ENCODE measurements around the gene MYADML2.
A peak's percentile ranks its signal among the peaks of the same experiment; 100 is the strongest.
"Not testable (repeated sequence)": the region's sequence is repeated elsewhere in the genome, so short reads cannot be mapped to it uniquely, and the experiment has no call there.

The MYADML2 gene

DNA sequence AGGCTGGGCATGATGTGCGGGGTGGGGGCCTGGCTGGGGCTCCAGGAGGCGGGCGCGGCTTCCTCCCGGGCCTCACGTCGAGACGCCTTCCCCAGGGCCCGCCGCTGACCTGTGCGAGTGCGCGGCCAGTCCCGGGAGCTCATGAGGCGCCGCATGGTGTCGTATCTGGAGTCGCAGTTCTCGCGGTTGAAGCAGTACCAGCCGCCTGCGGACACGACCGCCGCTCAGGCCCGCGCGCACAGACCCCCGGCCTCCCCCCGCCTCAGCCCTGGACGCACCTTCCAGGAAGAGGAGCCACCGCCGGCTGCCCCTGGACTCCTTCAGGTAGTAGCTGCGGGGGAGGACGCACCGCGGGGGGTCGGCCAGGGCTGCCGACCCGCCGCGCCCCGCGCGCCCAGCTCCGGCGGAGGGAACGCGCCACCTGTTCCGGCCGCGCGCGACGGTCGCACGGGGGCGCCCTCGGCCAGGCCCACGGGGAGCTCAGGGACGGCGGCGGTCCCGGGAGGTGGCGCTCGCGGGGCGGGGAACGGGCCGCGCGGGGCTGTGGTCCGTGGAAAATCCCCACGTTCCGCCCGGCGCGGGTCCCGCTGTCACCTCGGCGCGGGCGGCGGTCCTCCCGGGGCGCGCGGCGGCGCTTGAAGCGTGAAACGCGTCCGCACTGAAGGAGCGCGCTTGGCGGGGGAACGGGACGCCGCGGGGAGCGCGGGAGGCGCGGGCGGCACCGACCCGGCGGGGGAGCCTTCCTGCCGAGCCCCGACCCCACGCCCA is 12.5 kb upstream of the MYADML2 start:
- DNase-seq (ENCODE audit: low read depth in 4 of 4, low spot score in 1 of 4), result peak; percentile 49 to 69 (median 60)

DNA sequence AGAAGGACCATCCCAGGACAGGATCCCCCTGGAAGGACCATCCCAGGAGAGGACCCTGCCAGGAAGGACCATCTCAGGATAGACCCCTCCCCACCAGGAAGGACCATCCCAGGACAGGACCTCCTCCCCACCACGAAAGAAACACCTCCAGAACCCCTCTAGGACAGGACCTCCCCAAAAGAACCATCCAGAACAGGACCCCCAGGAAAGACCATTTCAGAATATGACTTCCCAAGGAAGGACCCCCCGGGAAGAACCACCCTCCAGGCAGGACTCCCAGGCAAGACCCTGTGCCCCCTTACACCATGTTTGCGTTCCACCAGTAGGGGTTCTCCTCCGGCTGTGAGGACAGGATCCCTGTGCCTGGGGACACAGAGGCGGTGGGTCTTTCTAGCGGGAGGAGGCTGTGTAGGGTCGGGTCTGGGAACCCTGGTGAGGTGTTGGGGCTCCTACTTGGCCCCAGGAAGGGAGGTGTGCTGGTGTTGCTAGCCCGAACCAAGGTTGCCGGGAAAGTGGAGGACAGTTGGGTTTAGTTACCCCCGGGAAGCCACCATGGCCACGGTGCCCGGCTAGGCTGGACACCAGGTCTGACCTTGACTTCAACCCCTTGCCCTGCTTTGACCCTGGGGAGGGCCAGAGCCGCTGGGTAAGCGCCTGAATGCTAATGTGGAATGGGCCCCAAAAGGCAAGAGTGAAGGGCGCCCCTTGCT is 11.8 kb upstream of the MYADML2 start:
- DNase-seq (ENCODE audit: low read depth in 4 of 4, low spot score in 1 of 4), result no peak

DNA sequence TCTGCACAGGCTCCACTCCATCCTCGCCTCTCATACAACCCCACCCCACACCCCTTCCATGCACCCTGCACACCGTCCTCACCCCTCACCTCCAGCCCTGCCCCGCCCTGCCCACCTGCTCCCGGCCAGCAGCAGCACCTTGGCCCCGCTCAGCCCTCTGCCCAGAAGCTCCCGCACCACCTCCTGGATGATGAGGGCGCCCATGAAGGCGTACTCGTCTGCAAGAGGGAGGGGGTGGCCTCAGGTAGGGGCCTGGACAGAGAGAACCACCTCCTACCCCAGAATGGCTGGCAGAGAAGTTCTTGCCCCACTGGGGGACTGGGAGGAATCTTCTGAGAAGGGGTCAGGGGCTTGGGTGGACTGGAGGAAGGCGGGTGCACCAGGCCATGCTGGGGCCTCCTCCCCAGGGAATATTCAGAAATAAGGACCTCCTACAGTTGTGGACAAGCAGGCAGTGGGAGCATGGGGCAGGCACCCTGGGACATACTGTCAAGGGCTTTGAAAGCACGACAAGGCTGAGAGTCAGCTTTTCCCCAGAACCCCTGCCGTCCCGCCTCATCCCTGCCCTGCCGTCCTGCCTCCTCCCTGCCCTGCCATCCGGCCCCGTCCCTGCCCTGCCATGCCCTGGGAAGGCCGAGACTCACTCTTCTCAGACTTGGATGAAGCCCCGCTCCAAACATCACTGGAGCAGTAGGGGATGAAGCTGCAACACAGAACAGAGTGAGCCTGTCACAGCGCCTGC is 10.8 kb upstream of the MYADML2 start:
- no peak for DNase-seq (ENCODE audit: low read depth in 4 of 4, low spot score in 1 of 4)

DNA sequence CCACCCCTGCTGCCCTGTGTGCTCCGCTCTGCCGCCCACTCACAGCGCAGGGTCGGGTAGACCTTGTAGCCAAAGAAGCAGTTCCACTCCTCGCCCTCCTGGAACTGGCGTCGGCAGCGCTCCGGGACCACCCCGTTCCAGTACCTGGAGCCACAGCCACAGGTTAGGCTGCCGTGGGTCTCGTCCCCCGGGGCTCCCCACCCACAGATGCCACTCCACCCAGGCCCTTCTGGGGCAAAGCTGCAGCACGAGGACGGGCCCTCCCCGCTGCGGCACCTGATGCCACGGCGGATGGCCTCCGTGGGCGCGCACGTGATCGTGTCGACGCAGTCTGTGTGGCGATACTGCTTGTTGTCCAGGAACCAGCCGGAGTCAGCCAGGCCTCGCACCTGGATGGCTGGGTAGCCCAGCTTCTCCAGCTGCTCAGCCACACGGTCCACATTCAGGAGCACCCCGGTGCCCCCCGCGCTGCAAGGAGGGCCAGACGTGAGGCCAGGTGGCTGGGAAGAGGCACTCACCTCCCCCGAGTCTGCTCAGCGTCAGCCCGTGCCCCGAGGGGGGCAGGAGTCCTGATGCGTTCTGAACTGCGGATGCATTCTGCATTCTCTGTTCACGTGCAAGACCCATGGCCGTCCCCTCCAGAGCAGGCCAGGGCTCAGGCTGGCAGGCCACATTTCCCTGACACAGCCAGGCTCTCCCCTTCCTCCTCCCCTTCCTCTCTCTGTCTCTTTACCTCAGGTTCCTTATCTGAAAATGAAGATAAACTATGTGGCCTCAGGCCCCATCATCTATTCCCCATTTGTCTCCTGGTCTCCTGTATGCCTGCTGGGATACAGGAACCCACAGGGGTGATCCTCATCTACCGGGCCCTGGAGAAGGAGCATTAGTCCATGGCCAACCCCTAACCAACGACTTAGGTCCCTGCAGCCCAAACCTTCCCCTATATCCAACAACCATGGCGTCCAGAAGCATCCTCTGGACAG is 9.9 kb upstream of the MYADML2 start:
- DNase-seq (ENCODE audit: low read depth in 4 of 4, low spot score in 1 of 4), result no peak

DNA sequence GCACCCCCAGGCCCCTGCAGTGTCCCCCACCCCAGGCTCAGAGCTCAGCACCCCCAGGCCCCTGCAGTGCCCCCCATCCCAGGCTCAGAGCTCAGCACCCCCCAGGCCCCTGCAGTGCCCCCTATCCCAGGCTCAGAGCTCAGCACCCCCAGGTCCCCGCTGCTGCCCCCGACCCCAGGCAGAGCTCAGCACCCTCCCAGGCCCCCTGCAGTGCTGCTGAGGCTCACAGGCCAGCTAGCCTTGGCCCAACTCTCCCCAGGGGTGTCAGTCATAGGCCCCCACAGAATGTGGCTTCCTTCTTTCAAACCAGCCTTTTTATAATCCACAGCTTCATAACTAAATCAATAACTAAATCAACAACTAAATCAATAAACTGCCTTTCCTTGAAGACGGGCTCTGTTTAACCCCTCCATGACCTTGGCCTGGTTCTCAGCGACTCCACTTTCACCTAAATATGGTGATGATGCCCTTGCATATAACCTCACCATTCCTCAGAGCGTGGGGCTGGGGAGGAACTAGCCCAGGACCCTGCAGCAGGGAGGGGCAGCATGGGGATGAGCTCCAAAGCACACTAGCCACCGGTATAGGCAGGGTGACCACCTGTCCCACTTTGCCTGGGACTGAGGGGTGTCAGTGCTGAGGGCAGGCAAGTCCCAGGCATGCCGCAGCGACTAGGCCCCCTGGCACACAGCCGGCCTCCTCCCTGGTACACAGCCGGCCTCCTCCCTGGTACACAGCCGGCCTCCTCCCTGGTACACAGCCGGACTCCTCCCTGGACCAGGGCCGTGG is 8.9 kb upstream of the MYADML2 start:
- DNase-seq (ENCODE audit: low read depth in 4 of 4, low spot score in 1 of 4), result no peak

GRCh38 chr17:81955058-81955681 is 8.1 kb upstream of the MYADML2 start:
- no peak for DNase-seq (ENCODE audit: low read depth in 4 of 4, low spot score in 1 of 4)

DNA sequence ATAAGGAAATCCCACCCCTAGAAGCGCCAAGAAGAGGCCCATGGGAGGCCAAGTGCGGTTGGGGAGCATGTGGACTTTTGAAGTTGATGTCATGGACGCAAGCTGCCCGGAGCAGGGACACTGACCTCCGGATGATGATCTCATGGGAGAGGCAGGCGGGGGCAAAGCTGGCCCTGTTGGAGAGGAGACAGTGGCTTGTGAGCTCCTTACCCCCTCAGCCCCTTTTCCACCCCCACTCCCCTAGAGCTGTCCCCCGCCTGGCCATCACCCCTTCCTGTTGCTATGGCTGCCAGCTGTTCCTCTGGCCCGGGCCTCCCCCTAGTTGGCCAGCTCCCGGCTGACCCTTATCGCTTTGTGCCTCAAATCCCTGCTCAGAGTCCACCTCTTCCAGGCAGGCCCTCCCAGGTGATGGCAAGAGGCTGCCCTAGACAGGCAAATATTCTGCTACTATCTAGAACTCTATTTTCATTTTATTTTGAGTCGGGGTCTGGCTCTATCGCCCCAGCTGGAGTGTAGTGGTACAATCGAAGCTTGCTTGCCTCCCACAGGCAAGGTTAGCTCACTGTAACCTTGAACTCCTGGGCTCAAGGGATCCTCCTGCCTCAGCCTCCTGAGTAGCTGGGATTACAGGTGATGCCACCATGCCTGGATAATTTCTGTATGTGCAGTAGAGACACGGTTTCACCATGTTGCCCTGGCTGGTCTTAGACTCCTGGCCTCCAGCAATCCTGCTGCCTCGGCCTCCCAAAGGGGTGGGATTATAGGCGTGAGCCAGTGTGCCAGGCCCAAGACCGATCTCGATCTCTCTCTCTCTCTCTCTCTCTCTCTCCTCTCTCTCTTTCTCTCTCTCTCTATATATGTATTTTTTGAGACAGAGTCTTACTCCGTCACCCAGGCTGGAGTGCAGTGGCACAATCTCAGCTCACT is 7.4 kb upstream of the MYADML2 start:
- no peak for DNase-seq (ENCODE audit: low read depth in 4 of 4, low spot score in 1 of 4)

DNA sequence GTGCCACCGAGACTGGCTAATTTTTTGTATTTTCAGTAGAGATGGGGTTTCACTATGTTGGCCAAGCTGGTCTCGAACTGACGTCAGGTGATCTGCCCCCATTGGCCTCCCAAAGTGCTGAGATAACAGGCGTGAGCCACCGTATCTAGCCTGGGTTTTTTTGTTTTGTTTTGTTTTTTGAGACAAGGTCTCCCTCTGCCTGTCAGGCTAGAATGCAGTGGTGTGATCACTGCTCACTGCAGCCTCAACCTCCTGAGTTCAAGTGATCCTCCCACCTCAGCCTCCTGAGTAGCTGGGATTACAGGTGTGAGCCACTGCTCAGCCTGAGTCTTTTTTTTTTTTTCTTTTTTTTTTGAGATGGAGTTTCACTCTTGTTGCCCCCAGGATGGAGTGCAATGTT is 6.4 kb upstream of the MYADML2 start:
- DNase-seq (ENCODE audit: low read depth in 4 of 4, low spot score in 1 of 4), result not testable (repeated sequence)

- no peak for DNase-seq (ENCODE audit: low read depth in 4 of 4, low spot score in 1 of 4)
These were observed 5.8 kb upstream of the MYADML2 start for GRCh38 chr17:81952792-81953228.

GRCh38 chr17:81951785-81952684 is 5.0 kb upstream of the MYADML2 start:
- DNase-seq (ENCODE audit: low read depth in 4 of 4, low spot score in 1 of 4), result no peak

DNA sequence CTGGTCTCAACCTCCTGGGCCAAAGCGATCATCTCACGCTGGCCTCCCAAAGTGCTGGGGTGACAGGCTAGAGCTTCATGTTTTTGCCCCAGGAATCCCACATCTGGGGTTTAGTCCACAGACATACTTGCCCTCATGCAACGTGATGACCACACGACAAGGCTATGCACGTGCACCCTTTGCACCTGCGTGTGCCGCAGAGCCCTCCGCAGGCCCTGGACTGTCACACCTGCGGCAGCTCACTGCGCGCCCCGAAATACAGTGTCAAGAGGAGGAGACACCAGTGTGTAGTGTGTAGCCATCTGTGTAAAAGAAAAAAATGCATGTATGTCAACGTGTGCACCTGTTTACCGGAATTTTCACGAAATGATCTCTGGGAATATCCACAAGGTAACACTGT is 3.5 kb upstream of the MYADML2 start:
- DNase-seq (ENCODE audit: low read depth in 4 of 4, low spot score in 1 of 4), result no peak

DNA sequence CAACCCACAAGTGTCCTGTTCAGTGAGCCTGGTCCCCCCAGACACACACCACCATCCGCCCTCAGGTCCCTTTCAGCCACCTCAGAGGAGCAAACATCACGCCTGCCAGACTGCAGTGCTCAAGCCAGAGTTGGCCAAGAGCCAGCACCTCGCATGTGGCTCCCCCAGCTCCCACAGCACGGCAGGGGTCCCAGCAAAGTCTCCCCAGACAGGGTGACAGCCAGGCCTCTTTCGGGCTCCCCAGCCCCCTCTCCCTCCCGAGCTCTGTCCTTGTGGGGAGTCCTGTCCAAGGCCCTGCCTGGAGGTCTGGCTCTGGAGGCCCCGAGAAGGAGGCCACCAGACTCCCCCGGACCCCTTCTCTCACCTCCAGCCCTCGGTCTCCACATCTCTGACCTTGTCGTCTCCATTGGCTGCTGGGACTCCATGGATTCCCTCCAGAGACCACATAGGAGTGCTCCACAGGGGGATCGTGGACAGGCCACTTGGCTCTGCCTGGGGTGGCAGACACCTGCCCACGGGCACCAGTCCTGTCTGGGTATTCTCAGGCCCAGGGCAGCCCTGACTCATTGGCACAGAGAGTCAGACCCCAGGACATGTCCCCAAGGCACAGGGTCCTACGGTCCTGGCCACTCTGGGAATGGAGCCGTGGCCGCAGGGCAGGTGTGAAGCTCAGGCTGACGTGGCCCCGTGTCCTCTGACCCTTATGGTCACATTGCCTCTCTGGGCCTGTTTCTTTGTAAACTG is 1.8 kb upstream of the MYADML2 start:
- DNase-seq (ENCODE audit: low read depth in 4 of 4, low spot score in 1 of 4), result no peak

DNA sequence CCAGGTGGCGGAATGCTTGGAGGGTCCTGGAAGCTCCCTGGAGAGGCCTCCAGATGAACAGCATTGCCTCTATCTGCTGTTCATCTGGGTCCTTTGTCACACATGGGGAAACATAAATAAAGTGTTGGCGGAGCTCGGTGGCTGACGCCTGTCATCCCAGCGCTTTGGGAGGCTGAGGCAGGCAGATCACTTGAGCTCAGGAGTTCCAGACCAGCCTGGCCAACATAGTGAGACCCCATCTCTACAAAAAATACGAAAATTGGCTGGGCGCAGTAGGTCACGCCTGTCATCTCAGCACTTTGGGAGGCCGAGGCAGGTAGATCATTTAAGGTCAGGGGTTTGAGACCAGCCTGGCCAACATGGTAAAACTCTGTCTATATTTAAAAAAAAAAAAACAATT is 2.2 kb downstream of the MYADML2 start:
- DNase-seq (ENCODE audit: low read depth in 4 of 4, low spot score in 1 of 4), result no peak

DNA sequence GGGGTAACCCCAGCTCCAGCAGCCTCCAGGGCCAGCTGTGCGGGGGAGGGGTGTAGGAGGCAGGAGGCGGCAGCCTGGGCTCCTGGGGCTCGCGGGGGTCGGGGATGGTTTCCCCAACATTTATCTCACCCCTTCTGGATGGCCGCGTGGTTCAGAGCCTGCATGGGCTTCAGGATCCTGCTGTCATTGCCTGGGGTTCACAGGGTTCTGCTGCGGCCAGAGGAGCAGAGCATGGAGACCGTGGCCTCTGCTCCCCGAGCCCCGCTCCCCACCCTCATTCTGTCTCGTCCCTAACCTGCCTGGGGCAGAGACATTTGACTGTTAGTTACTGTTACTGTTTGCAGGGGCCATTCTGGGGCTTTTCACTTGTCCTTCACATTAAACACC is 4.9 kb downstream of the MYADML2 start:
- no peak for DNase-seq (ENCODE audit: low read depth in 4 of 4, low spot score in 1 of 4)

DNA sequence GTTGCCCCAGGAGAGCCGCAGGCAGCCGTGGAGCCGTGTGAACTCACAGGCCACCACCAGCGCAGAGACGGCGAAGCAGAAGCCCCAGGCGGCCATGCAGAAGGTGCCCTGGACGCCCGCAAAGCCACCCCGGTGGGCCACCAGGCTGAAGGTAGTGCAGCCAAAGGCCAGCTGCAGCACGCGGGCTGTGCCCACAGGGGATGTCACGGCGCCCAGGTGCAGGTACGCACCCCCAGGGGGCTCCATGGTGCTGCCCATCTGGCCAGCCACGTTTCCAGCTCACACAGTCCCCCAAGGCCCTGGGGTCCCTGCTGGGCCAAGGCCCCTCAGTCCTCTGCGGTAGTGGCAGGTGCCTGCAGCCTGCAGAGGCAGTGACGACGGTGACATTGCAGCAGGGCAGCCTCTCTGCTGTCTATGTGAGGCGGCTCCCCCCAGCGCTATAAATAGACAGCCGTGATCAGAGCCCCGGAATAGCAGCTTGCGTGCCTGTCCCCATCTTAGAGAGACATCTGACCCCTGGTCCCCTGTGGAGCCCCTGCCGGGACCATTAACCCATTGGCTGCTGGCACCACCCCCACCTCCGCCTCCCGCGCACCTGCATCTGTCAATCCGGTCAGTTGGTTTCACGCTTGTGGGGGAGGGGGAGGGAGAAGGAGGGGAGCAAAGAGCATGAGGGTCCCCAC is 5.4 kb downstream of the MYADML2 start:
- no peak for DNase-seq (ENCODE audit: low read depth in 4 of 4, low spot score in 1 of 4)
